Measurements from ENCODE around the gene SVOP. TPM values are rescaled to one million over a fixed set of nuclear protein-coding genes. Genes with fewer than 3 reads are reported as not detected.

The SVOP gene
- total and polyA plus RNA-seq, 8 donors = 0.09 to 0.24 (median 0.15) TPM; not detected in 2

- Histone ChIP-seq H3K27ac (no peak overlapping the region), H3K27me3 (no peaks in the 10 kb centered on the region), H3K9me3 (no peaks in the 10 kb centered on the region), H3K36me3 (no peaks in the 10 kb centered on the region), H3K4me1 (no peaks in the 10 kb centered on the region), H3K4me3 (no peak overlapping the region)
- TF ChIP-seq, protein P1, sequence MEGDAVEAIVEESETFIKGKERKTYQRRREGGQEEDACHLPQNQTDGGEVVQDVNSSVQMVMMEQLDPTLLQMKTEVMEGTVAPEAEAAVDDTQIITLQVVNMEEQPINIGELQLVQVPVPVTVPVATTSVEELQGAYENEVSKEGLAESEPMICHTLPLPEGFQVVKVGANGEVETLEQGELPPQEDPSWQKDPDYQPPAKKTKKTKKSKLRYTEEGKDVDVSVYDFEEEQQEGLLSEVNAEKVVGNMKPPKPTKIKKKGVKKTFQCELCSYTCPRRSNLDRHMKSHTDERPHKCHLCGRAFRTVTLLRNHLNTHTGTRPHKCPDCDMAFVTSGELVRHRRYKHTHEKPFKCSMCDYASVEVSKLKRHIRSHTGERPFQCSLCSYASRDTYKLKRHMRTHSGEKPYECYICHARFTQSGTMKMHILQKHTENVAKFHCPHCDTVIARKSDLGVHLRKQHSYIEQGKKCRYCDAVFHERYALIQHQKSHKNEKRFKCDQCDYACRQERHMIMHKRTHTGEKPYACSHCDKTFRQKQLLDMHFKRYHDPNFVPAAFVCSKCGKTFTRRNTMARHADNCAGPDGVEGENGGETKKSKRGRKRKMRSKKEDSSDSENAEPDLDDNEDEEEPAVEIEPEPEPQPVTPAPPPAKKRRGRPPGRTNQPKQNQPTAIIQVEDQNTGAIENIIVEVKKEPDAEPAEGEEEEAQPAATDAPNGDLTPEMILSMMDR (IDR thresholded peaks at IDR 0.05) = peak; percentile 35 to 70
- intact Hi-C loops (cut with DNase I) = no loop called here
- peak in 3 of 4 donors; percentile 16 to 84 (median 82) for DNase-seq
- ATAC-seq = peak; percentile 93
Measured at GRCh38 chr12:108884116-108885012, 136.5 kb downstream of the SVOP start.

GRCh38 chr12:108881953-108882352 is 138.9 kb downstream of the SVOP start:
- no peak for DNase-seq
- H3K4me1 ChIP-seq = no peaks in the 10 kb centered on the region
- TF ChIP-seq, protein P1 (IDR thresholded peaks at IDR 0.05) = no peak
- H3K36me3 ChIP-seq = no peaks in the 10 kb centered on the region
- intact Hi-C loops (cut with DNase I) = no loop called here
- H3K9me3 ChIP-seq = no peaks in the 10 kb centered on the region
- no peak overlapping the region for H3K4me3 ChIP-seq
- no peak for ATAC-seq
- no peaks in the 10 kb centered on the region for H3K27me3 ChIP-seq
- no peak overlapping the region for H3K27ac ChIP-seq

DNA sequence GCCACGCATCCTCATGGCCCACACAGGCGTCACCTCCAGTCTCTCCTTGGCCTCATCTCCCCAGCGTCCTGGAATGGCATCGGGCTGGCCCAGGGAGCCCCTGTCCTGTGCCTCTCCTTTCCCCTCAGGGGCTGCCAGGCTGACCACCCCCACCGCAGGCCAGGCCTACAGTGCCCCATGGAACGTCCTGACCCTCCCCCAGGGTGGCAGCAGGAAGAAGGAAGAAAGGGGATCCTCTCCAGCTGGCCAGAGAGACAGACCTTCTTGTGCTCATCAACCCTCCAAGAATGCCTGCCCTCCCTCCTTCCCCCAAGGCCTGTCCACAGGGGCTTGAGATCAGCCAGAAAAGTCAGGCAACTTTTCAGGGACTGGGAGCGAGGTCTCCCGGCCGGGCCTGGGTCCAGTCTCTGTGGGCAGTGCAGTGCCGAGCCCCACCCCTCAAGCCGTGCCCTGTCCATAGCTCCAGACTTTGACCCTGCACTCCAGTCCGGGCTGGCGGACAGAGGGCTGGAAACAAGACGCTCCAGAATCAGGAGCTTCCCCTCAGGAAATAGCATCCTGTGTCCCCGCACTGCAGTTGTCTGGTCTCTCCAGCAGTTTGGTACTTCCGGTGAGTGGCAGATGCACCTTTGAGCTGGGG is 141.1 kb downstream of the SVOP start, which contains the start of gene DAO:
DAO (plus strand) TSS at position 478 of the 640 bp plus-strand sequence. CDS start 4,915 bp downstream, outside the sequence.
- intact Hi-C loops (cut with DNase I) = no loop called here

DNA sequence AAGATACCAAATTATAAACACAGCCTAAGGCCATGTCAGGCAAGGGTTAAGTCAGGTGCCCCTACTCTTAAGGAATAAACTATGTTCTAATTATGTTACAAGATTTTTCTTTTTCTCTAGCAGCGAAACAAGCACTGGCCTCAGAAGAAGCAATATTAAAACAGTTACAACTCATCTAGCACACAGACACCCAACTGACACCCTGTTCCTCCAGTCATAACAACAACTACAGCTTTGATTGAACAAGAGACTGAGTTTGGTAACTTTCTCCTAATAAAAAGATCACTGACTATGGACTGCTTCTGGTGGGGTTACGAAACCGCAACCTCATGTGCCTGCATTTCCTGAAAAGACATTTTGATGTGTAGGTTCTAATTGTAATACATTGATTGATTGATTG is 144.3 kb downstream of the SVOP start:
- Histone ChIP-seq H3K27me3 (no peaks in the 10 kb centered on the region), H3K9me3 (no peaks in the 10 kb centered on the region), H3K27ac (no peak overlapping the region), H3K36me3 (no peaks in the 10 kb centered on the region), H3K4me1 (no peaks in the 10 kb centered on the region), H3K4me3 (no peak overlapping the region)
- DNase-seq = no peak
- ATAC-seq = no peak
- intact Hi-C loops (cut with DNase I) = no loop called here
- TF ChIP-seq, protein P1 (IDR thresholded peaks at IDR 0.05) = no peak

More for the DNA sequence above, 141.1 kb downstream of the SVOP start, which contains the start of gene DAO:
- ATAC-seq (no peak), DNase-seq (no peak)
- Histone ChIP-seq H3K27me3 (no peaks in the 10 kb centered on the region), H3K4me3 (no peak within 1 kb of the TSS), H3K4me1 (no peaks in the 10 kb centered on the region), H3K36me3 (no peaks in the 10 kb centered on the region), H3K27ac (no peak within 1 kb of the TSS), H3K9me3 (no peaks in the 10 kb centered on the region)
- TF ChIP-seq, protein P1 (IDR thresholded peaks at IDR 0.05) = no peak

Data from left lung (tissue), 10 donors.